HG03196 (cell line): Measurements from ENCODE around the gene GNA12.
"Not testable (repeated sequence)": the region's sequence is repeated elsewhere in the genome, so short reads cannot be mapped to it uniquely, and the experiment has no call there.

ENCODE experiments used
- ATAC-seq: cut with Tn5 transposase; IDR thresholded peaks from one replicate; pipeline ENCODE4 v1.9.1; 2021; ENCODE audit not compliant: unreplicated experiment

The GNA12 gene

GRCh38 chr7:2732388-2732787, 111.7 kb downstream of the GNA12 start:
- no peak for ATAC-seq

- ATAC-seq = no peak
Observed at GRCh38 chr7:2730846-2731770, 113.0 kb downstream of the GNA12 start.

DNA sequence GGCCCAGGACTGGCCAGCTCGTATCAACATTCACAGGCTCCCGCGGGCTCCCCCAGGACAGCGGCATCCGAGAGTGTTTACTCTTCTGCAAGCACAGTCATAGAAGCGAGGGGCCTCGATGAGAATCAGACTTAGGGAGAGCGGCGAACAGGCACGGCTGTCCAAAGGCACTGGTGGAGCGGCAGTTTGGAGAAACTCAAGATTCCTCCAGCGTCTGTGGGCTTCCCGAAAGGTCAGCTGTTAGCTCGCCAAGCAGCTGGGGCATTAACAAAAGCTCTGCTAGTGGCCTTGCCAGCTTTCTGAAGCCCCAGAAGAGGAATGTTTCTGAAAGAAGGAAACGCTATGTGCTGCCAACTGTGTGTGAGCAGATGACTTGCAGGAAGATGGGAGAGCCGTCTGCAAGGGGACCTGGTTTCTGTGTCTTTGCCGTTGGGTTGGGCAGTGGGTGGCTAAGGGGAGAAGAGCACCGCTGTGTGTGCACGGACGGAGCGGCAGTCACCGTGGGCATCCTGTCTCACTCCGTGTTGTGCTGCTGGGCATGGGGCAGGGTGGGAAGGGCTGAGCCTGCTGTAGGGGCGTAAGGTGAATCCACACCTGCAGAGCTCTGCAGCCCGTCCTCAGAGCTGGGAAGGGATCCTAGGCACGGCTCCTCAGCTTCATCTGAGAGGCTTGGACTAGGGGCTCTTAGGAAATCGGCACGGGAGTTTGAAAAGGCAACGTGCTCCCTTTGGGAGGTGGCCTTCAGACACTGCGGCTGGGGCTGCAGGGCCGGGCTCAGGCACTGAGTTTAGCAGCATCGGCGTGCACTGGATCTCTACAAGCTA, 114.0 kb downstream of the GNA12 start:
- no peak for ATAC-seq

GRCh38 chr7:2729031-2729892, 114.8 kb downstream of the GNA12 start:
- no peak for ATAC-seq

GRCh38 chr7:2728316-2729030, 115.6 kb downstream of the GNA12 start:
- ATAC-seq = no peak

DNA sequence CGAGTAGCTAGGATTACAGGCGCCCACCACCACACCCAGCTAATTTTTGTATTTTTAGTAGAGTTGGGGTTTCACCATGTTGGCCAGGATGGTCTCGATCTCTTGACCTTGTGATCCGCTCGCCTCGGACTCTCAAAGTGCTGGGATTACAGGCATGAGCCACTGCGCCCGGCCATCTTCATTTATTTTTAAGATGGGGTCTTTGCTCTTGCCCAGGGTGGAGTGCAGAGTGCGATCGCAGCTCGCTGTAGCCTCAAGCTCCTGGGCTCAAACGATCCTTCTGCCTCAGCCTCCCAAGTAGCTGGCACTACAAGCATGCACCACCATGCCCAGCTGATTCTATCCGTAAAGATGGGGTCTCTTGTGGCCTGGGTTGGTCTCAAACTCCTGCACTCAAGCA, 116.9 kb downstream of the GNA12 start:
- ATAC-seq = not testable (repeated sequence)

GRCh38 chr7:2726316-2727018, 117.6 kb downstream of the GNA12 start:
- ATAC-seq = no peak

- ATAC-seq = no peak
Observed at GRCh38 chr7:2725178-2726105, 118.7 kb downstream of the GNA12 start.

GRCh38 chr7:2724453-2725177, 119.5 kb downstream of the GNA12 start:
- no peak for ATAC-seq

DNA sequence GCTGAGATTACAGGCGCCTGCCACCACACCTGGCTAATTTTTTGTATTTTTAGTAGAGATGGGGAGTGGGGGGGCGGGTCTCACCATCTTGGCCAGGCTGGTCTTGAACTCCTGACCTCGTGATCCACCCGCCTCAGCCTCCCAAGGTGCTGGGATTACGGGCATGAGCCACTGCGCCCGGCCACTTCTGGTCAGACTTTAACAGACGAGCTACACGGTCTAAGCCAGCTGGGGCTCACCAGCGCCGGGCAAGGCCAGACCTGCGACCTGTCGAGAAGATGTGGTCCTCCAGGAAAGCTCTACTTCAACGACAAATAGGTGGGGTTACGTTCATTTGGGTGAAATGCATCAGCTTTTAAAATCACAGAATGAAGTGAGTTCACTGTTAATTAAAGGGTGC, 120.1 kb downstream of the GNA12 start:
- ATAC-seq = not testable (repeated sequence)

- ATAC-seq = no peak
Observed at GRCh38 chr7:2723138-2723850, 120.8 kb downstream of the GNA12 start.

DNA sequence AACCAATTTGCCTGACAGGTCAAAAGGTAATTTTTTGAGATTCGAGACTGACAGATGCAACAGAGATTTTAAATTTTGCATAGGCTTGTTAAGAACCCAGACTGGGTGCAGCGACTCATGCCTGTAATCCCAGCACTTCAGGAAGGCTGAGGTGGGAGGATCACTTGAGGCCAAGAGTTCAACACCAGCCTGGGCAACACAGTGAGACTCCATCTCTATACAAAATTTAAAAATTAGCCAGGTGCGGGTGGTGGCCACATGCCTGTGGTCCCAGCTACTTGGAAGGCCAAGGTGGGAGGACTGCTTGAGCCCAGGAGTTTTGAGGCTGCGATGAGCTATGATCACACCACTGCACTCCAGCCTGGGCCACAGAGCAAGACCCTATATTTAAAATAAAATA, 121.5 kb downstream of the GNA12 start:
- ATAC-seq = no peak

GRCh38 chr7:2721842-2722241, 122.3 kb downstream of the GNA12 start:
- no peak for ATAC-seq

DNA sequence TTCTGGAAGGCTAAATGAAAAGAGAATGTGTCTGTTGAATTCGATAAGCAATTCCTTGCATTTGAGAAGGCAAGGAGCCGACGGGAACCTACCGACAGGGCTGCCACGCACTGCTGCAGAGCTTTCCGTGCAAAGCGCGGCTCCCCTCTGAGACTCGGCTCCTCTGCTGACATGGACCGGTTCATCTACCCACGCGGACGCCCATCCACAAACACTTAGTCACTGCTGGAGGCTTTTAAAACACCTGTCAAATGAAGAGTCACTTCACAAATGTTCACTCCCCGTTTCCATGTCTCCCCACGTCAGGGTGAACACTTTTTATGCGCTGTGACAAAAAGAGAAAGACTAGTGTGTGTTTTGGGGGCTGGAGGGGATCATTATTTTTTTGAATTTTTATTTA, 124.1 kb downstream of the GNA12 start:
- no peak for ATAC-seq

- no peak for ATAC-seq
Observed at GRCh38 chr7:2719007-2719406, 125.1 kb downstream of the GNA12 start.

GRCh38 chr7:2718296-2718965, 125.7 kb downstream of the GNA12 start:
- no peak for ATAC-seq
